B cell (primary cell): ENCODE data around the gene RAB30.

Source experiments
- CTCF ChIP-seq: fragments of 200-600 bp; IDR thresholded peaks from one replicate; pipeline ENCODE4 v1.8.0; 2022; ENCODE audit warnings: antibody characterized with exemption, mild to moderate bottlenecking
- EZH2 ChIP-seq: IDR thresholded peaks from 2 replicates; pipeline ENCODE4 v1.6.1; 2012; ENCODE audit warnings: borderline replicate concordance, low read depth, mild to moderate bottlenecking, moderate library complexity, low read length; ENCODE audit not compliant: insufficient read depth, poor library complexity, severe bottlenecking

GRCh38 chr11:83025267-83025704 lies 46.4 kb downstream of the RAB30 start:
- TF ChIP-seq CTCF = no peak
- TF ChIP-seq EZH2 = no peak
